ENCODE data around the gene TGOLN2. TPM values are rescaled to one million over a fixed set of nuclear protein-coding genes. Genes with fewer than 3 reads are reported as not detected.
"Not testable (repeated sequence)": the region's sequence is repeated elsewhere in the genome, so short reads cannot be mapped to it uniquely, and the experiment has no call there.

Gene TGOLN2
- total RNA-seq, 1 donor from 2014 or later, result 30.6 TPM

DNA sequence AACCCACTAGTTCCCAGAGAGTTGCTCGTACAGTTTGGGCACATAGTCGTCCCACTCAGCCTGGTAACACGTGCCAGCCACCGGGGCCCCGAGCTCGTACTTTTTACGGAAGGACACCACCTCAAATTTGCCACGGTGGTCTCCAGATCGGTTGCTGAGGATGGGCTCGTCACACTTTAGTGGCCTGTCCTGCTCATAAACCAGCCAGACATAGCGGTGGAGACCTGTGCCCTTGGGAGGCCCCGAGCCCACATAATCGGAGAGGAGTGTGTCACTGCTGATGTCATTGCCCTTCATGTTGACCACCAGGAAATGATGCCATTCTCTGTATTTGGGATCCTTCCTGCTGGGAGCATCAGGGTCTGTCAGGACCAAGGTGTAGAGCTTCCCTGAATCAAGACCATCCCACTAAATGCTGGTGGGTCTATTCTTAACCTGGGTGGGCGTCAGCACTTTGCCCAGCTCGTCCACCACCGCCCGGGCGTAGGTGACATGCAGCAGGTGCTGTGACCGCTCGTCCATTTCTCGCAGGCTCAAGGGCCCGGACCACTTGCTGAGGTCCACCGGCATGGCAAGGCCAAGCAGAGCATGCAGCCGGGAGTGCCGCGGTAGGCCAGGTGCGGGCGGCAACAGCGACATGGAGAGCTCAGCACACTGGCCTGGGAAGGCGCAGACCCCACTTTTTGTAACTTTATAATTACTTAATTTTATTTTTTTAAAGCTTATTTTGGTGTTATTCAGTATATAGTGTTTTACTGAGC lies 13.7 kb upstream of the TGOLN2 start:
- FAIRE-seq (no peak), DNase-seq (ENCODE audit: low spot score in 2 of 2) (no peak)

DNA sequence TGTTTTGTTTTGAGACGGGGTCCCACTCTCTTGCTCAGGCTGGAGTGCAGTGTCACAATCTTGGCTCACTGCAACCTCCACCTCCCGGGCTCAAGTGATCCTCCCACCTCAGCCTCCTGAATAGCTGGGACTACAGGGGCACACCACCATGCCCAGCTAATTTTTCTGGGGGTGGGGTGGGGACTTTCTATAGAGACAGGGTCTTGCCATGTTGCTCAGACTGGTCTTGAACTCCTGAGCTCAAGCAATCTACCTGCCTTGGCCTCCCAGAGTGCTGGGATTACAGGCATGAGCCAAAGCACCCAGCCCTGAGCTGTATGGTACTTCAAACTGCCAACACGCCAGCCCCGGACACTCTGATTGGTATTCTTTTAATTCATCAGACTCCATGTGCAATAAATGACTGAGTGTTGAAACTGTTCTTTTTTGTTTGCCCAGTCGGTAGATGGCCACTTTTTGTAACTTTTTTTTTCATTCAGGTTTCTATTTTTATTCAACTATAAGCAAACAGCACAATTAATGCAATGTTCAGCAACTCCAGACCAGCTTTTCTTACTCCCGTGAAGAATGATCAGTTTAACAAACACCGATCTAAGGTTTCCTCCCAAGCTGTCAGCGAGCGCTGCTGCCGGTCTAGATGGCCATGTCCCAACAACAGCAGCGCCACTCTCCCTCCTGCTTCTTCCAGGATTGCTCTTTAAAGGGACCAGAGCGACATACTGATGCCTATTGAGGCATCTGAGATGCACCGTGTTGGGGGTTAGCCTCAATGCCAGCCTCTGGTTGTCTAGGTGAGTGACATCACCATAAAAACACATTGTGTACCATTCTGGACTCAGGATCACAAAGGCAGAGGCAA lies 12.5 kb upstream of the TGOLN2 start:
- DNase-seq (ENCODE audit: low spot score in 2 of 2), result no peak
- FAIRE-seq, result no peak

DNA sequence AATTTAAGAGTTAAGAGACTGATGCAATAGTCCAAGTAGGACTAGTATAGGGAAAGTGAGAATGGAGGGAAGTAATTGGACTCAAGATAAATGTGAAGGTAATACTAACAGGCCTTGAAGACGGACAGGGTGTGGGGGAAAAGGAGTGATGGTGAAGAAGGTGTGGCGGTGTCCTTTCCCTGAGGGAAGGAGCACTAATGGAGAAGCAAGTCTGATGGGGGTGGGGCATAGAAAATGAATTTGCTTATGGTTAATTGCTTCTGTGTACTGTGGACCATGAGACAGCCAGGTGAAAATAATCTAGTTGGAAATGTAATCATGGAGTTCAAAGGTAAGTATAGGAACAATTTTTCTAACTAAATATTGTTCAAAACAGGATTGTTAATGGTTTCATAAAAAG lies 7.1 kb upstream of the TGOLN2 start:
- DNase-seq (ENCODE audit: low spot score in 2 of 2) (no peak), FAIRE-seq (no peak)

DNA sequence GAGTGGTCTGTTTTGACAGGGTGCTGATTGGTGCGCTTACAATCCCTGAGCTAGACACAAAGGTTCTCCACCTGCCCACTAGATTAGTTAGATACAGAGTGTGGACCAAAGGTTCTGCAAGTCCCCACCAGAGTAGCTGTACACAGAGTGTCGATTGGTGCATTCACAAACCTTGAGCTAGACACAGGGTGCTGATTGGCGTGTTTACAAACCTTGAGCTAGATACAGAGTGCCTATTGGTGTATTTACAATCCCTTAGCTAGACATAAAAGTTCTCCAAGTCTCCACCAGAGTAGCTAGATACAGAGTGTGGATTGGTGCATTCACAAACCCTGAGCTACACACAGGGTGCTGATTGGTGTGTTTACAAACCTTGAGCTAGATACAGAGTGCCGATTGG lies 6.1 kb upstream of the TGOLN2 start:
- DNase-seq (ENCODE audit: low spot score in 2 of 2); FAIRE-seq: not testable (repeated sequence)

DNA sequence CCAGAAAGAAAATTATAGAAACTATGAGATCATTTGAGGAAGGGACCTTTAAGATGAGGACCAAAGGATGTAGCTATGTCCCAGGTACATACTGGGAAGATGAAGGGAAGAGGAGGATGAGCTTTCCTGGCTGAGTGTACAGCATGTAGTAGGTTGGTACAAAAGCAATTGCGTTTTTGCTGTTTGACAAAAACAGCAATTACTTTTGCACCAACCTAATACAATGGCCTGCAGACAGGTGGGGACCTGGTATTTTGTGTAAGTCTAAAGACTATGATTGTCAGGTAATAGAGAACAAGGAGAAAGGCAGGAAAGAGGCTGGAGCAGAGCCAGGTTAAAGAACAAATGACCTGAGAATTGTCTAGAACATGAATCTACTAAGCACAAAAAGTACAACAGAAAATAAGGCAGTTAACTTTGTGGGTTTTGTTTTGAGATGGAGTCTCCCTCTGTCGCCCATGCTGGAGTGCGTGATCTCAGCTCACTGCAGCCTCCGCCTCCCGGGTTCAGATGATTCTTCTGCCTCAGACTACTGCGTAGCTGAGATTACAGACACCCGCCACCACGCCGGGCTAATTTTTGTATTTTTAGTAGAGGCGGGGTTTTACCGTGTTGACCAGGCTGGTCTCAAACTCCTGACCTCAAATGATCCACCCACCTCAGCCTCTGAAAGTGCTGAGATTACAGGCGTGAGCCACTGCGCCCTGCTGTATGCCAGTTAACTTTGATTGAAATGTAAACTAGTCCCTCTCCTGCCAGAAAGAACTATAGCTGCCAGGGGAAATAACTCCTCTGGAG lies 3.2 kb upstream of the TGOLN2 start:
- DNase-seq (ENCODE audit: low spot score in 2 of 2), result no peak
- FAIRE-seq, result no peak

DNA sequence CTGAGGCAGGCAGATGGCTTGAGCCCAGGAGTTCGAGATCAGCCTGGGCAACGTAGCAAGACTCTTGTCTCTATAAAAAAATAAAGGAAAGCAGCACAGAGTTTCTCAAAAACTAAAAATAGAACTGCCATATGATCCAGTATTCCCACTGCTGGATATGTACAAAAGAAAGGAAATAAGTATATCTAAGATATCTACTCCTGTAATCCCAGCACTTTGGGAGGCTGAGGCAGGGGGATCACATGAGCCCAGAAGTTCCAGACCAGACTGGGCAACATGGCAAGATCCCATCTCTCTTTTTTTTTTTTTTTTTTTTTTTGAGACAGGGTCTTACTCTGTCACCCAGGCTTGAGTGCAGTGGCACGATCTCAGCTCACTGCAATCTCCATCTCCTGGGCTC lies 1.9 kb upstream of the TGOLN2 start:
- FAIRE-seq; DNase-seq (ENCODE audit: low spot score in 2 of 2): not testable (repeated sequence)

DNA sequence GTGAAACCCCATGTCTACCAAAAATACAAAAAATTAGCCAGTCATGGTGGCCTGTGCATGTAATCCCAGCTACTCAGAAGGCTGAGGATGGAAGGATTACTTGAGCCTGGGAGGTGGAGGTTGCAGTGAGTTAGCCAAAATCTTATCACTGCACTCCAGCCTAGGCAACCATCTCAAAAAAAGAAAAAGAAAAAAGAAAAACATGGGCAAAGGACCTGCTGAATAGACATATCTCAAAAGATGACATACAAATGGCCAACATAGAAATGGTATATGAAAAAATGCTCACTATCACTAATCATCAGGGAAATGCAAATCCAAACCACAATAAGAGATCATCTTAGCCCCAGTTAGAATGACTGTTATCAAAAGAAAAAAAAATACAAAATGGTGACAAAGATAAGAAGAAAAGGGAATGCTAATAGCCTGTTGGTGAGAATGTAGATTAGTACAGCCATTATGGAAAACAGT lies 1.4 kb upstream of the TGOLN2 start:
- FAIRE-seq, result no peak

DNA sequence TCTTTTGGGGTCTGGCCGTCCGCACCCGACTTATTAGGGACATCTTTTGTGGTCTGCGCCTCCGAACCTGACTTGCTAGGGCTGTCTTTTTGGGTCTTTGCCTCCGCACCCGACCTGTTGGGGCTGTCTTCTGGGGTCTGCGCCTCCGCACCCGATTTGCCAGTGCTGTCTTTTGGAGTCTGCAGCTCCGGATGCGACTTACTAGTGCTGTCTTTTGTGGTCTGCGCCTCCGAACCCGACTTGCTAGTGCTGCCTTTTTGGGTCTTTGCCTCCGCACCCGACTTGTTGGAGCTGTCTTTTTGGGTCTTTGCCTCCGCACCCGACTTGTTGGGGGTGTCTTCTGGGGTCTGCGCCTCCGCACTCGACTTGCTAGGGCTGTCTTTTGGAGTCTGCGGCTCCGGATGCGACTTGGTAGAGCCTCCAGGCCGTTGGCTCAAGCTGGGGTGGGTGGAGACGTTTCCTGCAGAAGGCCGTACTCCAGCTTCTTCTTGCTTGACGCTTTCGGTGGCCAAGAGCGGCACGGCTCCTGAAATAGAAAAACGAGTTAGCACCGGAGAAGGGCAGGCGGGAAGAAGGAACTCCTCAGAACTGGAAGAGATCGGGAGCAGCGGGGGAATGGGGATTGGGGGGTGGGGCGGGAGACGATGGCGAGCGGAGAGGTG lies 498 bp downstream of the TGOLN2 start:
- DNase-seq (ENCODE audit: low spot score in 2 of 2) (no peak), FAIRE-seq (no peak)

More for the DNA sequence above, 1.4 kb upstream of the TGOLN2 start:
- DNase-seq (ENCODE audit: low spot score in 2 of 2), result no peak

DNA sequence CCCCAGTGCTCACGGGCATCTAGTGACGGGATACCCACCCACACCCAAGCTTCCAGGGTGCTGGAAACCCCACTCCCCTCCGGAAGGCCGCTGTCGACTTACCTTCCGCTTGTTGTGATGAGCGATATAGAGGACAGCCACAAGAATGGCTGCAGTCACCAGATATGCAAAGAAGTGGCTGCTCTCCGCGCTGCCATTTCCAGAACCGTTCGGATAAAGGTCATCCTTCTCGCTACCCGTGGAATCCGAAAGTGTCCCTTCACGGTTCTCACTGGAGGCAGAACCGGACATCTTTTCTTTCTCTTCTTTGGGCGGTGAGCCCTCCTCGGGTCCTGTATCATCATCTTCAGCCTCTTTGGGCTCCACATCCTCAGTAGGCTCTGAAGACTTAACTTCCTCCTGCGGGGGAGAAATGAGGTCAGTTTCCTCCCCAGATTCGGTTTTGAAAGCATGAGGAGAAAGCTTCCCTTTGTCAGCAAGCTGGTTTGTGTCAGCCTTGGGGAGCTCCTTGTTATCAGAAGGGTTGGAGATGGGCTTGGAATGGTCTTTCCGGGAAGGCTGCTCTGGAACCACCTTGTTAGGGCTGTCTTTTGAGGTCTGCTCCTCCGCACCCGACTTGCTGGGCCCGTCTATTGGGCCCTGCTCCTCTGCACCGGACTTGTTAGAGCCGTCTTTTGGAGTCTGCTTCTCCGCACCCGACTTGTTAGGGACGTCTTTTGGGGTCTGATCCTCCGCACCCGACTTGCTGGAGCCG lies 1.2 kb downstream of the TGOLN2 start:
- DNase-seq (ENCODE audit: low spot score in 2 of 2) (no peak), FAIRE-seq (no peak)

DNA sequence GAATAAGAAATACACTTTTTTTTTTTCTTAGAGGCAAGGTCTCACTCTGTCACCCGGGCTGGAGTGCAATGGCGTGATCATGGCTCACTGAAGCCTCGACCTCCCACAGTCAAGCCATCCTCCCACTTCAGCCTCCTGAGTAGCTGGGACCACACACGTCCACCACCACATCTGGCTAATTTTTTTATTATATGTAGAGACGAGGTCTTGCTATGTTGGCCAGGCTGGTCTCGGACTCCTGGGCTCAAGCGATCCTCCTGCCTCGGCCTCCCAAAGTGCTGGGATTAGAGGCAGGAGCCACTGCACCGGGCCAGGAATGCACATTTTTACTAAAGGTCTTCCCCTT lies 2.4 kb downstream of the TGOLN2 start:
- no peak for FAIRE-seq
- no peak for DNase-seq (ENCODE audit: low spot score in 2 of 2)

DNA sequence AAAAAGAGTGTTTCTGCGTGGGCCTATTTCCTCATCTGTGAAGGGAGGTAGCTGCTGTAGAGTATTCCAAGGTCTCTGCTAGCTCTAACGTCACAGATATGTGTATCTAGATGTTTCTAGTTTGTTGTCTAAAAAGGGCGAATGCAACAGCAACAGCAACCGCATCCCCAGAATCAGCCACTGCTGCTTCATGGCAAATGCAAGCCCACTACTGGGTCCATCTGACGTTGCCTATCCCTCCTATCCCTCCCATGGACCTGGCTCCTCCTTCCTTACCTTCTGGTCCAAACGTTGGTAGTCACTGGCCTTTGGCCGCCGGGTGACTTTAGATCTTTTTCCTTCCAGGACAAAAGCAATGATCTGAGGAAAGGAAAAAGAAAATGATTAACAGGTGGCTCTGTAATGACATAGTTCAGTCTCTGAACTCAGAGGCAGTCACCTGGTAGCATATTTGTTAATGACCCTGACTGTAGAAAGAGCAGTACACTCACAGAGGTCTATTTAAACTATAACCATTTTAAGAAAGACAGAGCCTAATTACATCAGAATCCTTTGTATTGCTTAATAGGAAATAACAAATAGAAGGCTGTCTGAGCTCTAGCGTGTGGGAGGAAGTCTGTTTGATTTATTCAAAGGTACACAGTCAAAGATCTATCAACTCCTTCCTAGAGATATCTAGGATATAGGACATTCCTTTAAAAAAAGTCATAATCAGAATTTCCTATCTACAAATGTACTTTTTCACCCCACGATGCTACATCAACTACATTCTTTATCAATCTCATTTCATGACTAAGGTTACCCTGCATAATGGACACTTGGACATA lies 2.9 kb downstream of the TGOLN2 start:
- FAIRE-seq, result no peak
- DNase-seq (ENCODE audit: low spot score in 2 of 2), result no peak

DNA sequence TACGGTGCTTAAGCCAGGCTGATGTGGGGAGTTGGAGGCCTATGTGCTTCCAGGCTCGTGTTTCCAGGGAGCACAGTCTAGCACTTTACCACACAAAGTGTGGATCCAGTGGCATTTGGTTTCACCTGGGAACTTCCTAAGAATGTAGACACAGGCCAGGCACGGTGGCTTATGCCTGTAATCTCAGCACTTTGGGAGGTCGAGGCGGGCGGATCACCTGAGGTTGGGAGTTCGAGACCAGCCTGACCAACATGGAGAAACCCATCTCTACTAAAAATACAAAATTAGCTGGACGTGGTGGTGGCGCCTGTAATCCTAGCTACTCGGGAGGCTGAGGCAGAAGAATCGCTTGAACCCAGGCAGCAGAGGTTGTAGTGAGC lies 3.8 kb downstream of the TGOLN2 start:
- DNase-seq (ENCODE audit: low spot score in 2 of 2); FAIRE-seq: not testable (repeated sequence)

DNA sequence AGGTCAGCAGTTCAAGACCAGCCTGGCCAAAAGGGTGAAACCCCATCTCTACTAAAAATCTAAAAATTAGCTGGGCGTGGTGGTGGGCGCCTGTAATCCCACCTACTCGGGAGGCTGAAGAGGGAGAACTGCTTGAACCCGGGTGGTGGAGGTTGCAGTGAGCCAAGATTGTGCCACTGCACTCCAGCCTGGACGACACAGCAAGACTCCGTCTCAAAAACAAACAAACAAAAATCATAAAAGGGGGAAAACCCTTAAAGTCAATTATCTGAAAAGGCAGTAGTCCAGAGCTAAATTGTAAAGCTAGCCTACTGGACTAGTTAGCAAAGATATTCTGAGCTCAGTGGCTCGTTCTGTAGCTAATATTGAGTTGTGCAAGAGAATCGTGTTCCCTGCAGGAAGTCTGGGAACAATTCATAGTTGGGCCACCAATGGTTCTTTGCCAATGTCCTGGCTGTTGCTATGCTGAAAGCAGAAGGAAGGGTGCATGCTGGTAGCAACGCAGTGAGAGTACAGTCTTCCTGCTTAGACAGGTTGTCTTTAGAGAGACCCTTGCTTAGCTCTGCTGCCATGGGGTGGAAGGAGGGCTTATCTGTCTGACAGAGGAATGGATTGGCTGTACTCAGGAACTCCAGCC lies 4.3 kb downstream of the TGOLN2 start:
- DNase-seq (ENCODE audit: low spot score in 2 of 2) (no peak), FAIRE-seq (no peak)

DNA sequence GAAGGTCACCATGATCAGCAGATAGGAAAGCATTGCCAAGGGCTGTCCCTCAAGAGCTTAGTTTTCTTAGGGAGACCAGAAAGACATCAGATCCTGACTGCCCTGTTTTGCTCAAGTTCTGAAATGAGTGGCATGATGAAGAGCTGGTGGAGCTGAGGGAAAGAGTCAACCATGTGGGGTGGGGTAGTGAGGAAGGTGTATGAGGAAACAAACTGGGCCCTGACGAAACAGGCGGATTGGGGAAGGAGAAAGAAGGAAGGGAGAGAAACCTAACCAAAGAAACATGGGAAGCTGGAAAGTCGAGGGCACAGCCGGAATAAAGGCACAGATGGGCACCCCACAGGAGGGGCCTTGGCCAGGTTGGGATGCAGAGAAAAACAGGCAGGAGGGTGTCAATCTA lies 8.0 kb downstream of the TGOLN2 start:
- no peak for DNase-seq (ENCODE audit: low spot score in 2 of 2)
- FAIRE-seq, result no peak

DNA sequence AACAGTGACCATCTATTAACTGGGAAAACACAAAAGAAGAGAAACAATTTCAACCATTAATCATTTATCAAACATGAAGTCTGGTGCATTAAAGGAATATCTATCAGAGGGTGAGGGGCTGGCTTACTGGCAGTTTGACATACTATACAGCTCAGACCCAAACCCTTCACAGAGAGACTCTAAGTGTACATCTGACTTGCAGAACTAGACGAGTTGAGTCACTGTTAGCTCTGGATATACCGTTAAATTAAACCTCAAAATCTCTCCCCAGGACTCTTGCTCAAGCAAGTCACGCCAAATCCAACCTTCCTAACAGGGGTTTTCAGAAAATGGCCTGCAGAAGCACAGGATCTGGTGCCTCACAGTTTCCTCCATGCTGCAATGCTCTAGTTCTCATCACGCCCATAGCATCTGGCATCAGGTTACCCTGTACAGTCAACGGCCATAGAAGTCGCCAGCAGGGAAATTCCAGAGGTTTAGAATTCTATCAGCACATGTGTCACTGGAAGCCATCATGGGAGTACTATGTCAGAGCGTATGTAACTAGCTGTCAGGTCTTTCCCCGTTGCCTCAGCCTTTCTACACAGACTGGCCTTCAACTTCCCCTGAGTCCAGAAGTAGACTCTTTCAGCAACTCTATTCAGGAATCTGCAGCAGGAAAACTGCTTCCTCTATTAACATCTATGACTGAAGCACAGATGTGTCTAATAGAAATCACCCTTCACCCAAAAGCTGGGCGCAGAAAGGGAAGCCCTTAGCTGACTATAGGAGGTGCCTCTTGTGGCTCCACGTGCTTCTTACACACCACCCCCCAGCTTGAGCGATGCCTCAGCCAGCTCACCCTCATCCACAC lies 9.3 kb downstream of the TGOLN2 start:
- FAIRE-seq, result no peak
- no peak for DNase-seq (ENCODE audit: low spot score in 2 of 2)

DNA sequence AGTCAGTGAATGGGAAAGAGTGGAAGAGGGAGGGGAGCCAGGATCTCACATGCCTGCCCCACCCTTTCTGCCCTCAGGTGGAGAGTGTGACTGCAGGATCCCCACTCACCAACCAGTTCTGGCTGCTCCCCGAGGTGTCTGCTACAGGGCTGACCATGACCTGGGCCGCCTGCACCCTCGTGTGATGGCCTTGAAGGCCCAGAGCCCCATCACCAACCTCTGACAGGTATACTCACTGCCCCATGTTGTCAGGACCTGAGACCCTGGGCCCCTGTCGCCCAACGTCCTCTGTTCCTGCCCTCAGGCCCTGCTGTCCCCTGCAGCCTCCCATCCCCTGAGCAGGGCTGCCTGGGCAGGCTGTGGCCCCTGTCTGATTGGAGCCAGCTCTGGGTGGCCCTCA lies 11.9 kb downstream of the TGOLN2 start:
- DNase-seq (ENCODE audit: low spot score in 2 of 2); FAIRE-seq: not testable (repeated sequence)

DNA sequence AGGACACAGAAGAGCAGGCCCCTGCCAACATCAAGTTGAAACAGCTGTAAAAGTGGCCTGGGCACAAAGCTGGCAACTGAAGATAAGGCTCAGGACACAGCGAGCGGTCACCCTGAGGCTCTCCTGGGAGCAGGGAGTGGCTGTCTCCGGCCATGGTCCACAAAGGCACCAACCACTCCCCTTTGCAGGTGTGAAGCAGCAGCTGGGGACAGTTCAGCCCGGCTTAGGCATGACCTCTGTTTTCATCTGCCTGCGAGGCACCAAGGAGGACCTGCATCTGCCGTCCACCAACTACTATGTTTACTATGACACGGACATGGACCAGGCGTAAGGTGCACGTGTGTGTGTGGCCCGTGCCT lies 12.9 kb downstream of the TGOLN2 start:
- FAIRE-seq, result no peak
- no peak for DNase-seq (ENCODE audit: low spot score in 2 of 2)

Data from frontal cortex (tissue), 4 donors.